DND-41 (cell line): ENCODE results near the gene EPHB2.

Experiments used
- CTCF ChIP-seq: IDR thresholded peaks from 2 replicates; pipeline ENCODE4 v1.5.1; 2012; ENCODE audit warnings: borderline replicate concordance, low read length, moderate library complexity, mild to moderate bottlenecking; ENCODE audit not compliant: poor library complexity, severe bottlenecking; ENCODE audit errors: extremely low read depth
- EZH2 ChIP-seq: IDR thresholded peaks from 3 replicates; pipeline ENCODE4 v1.6.1; 2012; ENCODE audit warnings: borderline replicate concordance, low read depth, mild to moderate bottlenecking, moderate library complexity, low read length, inconsistent platforms; ENCODE audit not compliant: severe bottlenecking

- TF ChIP-seq CTCF (no peak), EZH2 (no peak)
Measured at GRCh38 chr1:22749503-22749902, 38.9 kb downstream of the EPHB2 start.
